Activated B cell treated with CpG ODN at 0.5 μM for 24 hours (primary cell): Measurements from ENCODE around the gene OR6M1. TPM values are rescaled to one million over a fixed set of nuclear protein-coding genes. Genes with fewer than 3 reads are reported as not detected.

Source experiments
- ATAC-seq: fragments of 200-7000 bp; cut with Tn5 transposase; one replicate; pipeline ENCODE4 v1.10.0; 2021; ENCODE audit warnings: low read depth, mild to moderate bottlenecking, moderate library complexity
- CTCF ChIA-PET: fragments of 350-600 bp; sonication (Branson Sonifier 250); formaldehyde crosslinking; loops from one replicate; lab custom pipeline; 2021; ENCODE audit warnings: antibody characterized with exemption; lab: Charles Lee
- POLR2A ChIA-PET: fragments of 350-600 bp; sonication (Branson Sonifier 250); formaldehyde crosslinking; loops from one replicate; lab custom pipeline; 2021; ENCODE audit warnings: antibody characterized with exemption; lab: Charles Lee
- DNase-seq: peaks from one replicate; pipeline ENCODE4 v3.0.0; 2022
- H3K27ac Mint-ChIP-seq: one replicate; pipeline ENCODE4 v1.8.0; 2020; ENCODE audit warnings: mixed read lengths
- H3K27me3 Mint-ChIP-seq: one replicate; pipeline ENCODE4 v1.8.0; 2021; ENCODE audit warnings: mixed read lengths
- H3K36me3 Mint-ChIP-seq: one replicate; pipeline ENCODE4 v1.8.0; 2021; ENCODE audit warnings: low read depth, mixed read lengths
- H3K4me1 Mint-ChIP-seq: one replicate; pipeline ENCODE4 v1.8.0; 2021; ENCODE audit warnings: mixed read lengths
- H3K4me3 Mint-ChIP-seq: one replicate; pipeline ENCODE4 v1.8.0; 2020; ENCODE audit warnings: mild to moderate bottlenecking, mixed read lengths
- H3K9me3 Mint-ChIP-seq: one replicate; pipeline ENCODE4 v1.8.0; 2020; ENCODE audit warnings: mixed read lengths
- CTCF ChIP-seq: fragments of 200-600 bp; IDR thresholded peaks from one replicate; pipeline ENCODE4 v1.8.0; 2022; ENCODE audit warnings: antibody characterized with exemption, mild to moderate bottlenecking
- intact Hi-C: fragments of 100-400 bp; cut with micrococcal nuclease; formaldehyde crosslinking; loops from one replicate; pipeline ENCODE4 v1.15.1; 2024
- total RNA-seq: library from RNA; stranded (reverse); gene quantifications from 2 replicates; pipeline ENCODE4 v1.2.3, GENCODE V29; 2022

Gene OR6M1
- total RNA-seq, 1 donor from 2014 or later: not detected

- Mint-ChIP-seq H3K36me3 (no peaks in the 10 kb centered on the region), H3K4me3 (no peak overlapping the region), H3K9me3 (no peaks in the 10 kb centered on the region), H3K4me1 (no peaks in the 10 kb centered on the region), H3K27ac (no peak overlapping the region), H3K27me3 (peaks cover 2% of the 10 kb centered on the region)
- ChIA-PET CTCF (no interaction called here), POLR2A (no interaction called here)
- intact Hi-C loops: no loop called here
- no peak for ATAC-seq
- no peak for TF ChIP-seq CTCF
- DNase-seq: no peak
These were observed 6.7 kb downstream of the OR6M1 start for GRCh38 chr11:123799438-123799837.

- POLR2A ChIA-PET: no interaction called here
- Mint-ChIP-seq H3K27me3 (peaks cover 2% of the 10 kb centered on the region), H3K36me3 (no peaks in the 10 kb centered on the region), H3K4me1 (no peaks in the 10 kb centered on the region), H3K27ac (no peak overlapping the region), H3K4me3 (no peak overlapping the region), H3K9me3 (no peaks in the 10 kb centered on the region)
- TF ChIP-seq CTCF: no peak
- intact Hi-C loops: no loop called here
- DNase-seq: no peak
- CTCF ChIA-PET: no interaction called here
- ATAC-seq: no peak
These were observed 7.5 kb downstream of the OR6M1 start for GRCh38 chr11:123798513-123799252.

- no peak for DNase-seq
- no peaks in the 10 kb centered on the region for H3K9me3 Mint-ChIP-seq
- CTCF ChIA-PET: no interaction called here
- no peak overlapping the region for H3K27ac Mint-ChIP-seq
- no peak for ATAC-seq
- H3K4me1 Mint-ChIP-seq: no peaks in the 10 kb centered on the region
- no peak for TF ChIP-seq CTCF
- no peak overlapping the region for H3K4me3 Mint-ChIP-seq
- no peaks in the 10 kb centered on the region for H3K36me3 Mint-ChIP-seq
- intact Hi-C loops: no loop called here
- peaks cover 2% of the 10 kb centered on the region for H3K27me3 Mint-ChIP-seq
- POLR2A ChIA-PET: no interaction called here
These were observed 8.1 kb downstream of the OR6M1 start for GRCh38 chr11:123798079-123798478.

GRCh38 chr11:123797541-123797940 lies 8.6 kb downstream of the OR6M1 start:
- ChIA-PET CTCF (no interaction called here), POLR2A (no interaction called here)
- Mint-ChIP-seq H3K9me3 (no peaks in the 10 kb centered on the region), H3K4me3 (no peak overlapping the region), H3K36me3 (no peaks in the 10 kb centered on the region), H3K27ac (no peak overlapping the region), H3K27me3 (peaks cover 2% of the 10 kb centered on the region), H3K4me1 (no peaks in the 10 kb centered on the region)
- ATAC-seq: no peak
- intact Hi-C loops: no loop called here
- no peak for DNase-seq
- TF ChIP-seq CTCF: no peak

- TF ChIP-seq CTCF: no peak
- Mint-ChIP-seq H3K4me3 (no peak overlapping the region), H3K9me3 (no peaks in the 10 kb centered on the region), H3K27ac (no peak overlapping the region), H3K4me1 (no peaks in the 10 kb centered on the region), H3K36me3 (no peaks in the 10 kb centered on the region), H3K27me3 (peaks cover 2% of the 10 kb centered on the region)
- intact Hi-C loops: no loop called here
- ATAC-seq (no peak), DNase-seq (no peak)
- POLR2A ChIA-PET: no interaction called here
- CTCF ChIA-PET: no interaction called here
These were observed 9.0 kb downstream of the OR6M1 start for GRCh38 chr11:123797114-123797513.
